ENCODE measurements around the gene METTL26.

The METTL26 gene

DNA sequence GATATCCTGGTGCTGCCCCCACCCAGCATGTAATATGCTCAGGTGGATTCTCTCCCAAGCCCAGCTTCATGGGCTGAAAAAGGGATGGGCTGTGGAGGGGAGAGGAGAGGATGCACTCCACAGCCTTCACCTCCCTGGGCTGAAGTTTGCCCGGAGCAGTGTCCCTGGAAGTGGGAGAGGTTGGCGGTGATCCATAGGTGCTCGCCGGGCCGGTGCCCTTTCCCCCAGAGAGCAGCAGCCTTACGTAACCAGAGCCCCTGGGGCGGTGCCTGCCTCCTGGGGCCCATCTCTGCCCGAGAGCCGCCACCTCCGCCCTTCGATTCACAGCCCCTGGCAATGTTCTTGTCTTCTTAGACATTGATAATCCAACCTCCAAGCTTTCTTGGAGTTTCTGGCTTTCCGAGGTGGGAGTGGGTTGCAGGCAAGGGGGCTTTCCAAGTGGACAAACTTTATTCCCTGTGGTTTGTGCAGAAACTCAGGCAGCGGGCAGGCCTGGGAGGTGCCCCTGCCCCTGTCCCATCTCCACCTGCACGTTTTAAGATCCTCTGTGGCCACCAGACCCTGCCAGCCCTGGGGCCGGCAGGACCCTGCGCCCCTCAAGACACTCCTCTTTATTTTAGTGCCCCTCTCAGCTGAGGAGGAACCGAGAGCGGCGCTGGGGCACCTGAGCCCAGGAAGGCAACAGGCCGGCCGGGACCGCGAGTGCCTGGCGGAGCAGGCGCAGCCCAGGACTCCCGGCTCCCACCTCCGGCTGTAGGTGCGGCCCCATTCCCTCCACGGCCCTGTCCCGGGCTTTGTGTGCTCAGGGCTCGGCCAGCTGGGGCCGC lies 10.0 kb upstream of the METTL26 start:
- TF ChIP-seq POLR2A (IDR thresholded peaks at IDR 0.05; ENCODE audit: low read depth, low read length), result no peak
- DNase-seq (ENCODE audit: insufficient read length, low spot score) (peak; percentile 91), FAIRE-seq (peak; percentile 74)

DNA sequence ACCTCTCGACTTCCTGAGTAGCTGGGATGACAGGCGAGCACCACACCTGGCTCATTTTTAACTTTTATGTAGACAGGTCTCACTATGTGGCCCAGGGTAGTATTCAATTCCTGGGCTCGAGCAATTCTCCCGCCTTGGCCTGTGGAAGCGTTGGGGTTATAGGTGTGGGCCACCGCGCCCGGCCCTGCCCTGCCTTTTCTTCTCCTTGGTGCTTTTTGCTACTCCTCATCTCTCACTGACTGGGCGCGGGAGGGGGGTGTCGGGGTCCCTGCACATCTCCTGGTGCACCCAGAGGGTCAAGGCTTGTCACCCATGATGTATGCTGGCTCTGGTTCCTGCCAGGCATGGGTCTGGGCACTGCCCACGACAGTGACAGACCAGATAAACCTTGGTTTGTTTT lies 8.5 kb upstream of the METTL26 start:
- no peak for FAIRE-seq
- TF ChIP-seq POLR2A (IDR thresholded peaks at IDR 0.05; ENCODE audit: low read depth, low read length), result no peak
- DNase-seq (ENCODE audit: insufficient read length, low spot score), result no peak

DNA sequence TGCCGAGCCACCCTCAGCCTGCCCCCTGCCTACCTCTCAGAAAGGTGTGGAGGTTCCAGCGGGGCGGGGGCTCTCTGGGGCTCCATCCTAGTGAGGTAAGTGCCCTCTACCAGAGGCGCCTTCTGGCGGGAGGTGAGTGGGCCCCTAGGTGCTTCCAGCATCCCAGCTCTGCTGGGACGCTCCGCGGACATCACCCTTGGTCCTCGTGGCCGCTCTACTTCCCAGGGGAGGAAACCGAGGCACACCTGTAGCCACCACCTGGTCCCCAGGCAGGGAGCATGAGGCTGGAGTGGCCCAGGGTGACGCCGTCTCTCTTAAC lies 6.9 kb upstream of the METTL26 start:
- no peak for DNase-seq (ENCODE audit: insufficient read length, low spot score)
- FAIRE-seq, result no peak
- TF ChIP-seq POLR2A (IDR thresholded peaks at IDR 0.05; ENCODE audit: low read depth, low read length), result no peak

DNA sequence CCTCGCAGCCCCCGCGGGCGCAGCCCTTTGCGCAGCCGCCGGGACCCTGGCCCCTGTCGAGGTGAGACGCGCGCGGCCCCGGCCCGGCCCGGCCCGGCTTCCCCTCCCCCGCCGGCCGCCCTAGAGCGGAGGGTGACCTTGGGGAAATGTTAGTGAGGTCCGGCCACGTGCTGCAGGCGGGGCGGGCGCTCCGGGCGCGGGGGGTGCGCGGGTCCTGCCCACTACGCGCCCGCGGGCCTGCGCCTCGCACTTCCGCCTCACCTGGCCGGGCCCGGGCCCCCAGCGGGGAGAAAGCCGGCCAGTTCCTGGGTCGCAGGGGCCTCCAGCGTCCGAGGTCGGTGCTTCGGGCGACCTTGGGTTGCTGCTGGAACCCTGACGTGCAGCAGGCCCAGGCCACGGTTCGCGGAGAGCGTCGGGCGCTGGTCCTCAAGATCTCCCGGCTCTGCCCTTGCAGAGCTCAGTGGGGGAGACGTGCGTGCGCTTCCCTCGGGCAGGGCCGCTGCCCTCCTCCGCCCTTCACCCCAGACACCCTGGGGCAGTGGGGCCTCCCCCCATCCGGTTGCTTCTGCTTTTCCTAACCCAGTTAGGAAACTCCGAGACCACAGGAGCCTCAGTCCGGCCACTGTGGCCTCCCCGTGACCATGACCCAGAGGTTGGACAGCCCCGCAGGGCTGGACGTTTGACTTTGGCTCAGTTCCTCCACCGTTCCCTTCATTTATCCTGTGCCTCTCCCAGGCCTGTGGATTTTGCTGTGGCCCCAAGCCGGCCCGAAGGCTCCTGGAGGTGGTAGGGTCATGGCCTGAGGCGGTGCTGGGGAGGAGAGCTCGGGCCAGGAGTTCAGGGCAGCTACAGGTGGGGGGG lies 6.3 kb upstream of the METTL26 start:
- TF ChIP-seq POLR2A (IDR thresholded peaks at IDR 0.05; ENCODE audit: low read depth, low read length), result no peak
- no peak for DNase-seq (ENCODE audit: insufficient read length, low spot score)
- FAIRE-seq, result no peak

DNA sequence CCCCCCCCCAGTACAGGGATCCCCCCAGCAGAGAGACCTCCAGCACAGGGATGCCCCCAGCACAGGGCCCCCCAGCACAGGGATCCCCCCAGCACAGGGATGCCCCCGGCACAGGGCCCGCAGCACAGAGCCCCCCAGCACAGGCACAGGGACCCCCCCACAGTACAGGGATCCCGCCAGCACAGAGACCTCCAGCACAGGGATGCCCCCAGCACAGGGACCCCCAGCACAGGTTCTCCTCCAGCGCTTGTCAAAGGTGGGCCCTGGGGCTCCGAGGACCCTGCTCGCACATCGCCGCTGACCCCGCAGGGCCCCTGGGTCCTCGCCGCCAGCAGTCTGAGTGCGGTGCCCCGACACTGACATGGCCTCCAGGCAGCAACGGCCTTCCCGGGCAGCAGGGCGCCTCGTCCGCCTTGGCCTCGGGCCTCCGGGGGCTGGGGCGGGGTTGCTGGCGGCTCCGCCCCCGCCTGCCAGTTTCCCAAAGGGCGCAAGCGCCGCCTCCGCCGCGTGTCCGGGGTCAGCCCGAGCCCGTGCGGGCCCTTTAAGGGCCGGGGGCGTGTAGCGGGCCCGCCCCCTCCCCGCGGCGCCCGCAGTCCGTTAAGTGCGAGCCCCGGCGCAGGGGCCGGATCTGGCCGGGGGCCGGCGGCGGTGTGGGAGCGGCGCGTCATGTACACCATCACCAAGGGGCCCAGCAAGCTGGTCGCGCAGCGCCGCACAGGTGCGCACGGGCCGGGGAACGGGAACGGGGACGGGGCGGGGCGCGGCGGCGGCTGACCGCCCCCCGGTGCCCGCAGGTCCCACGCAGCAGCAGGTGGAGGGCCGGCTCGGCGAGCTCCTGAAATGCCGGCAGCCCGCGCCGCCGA lies 5.5 kb upstream of the METTL26 start, which contains the start of gene MCRIP2:
Gene MCRIP2 (plus strand): TSS at position 503 of the 863 bp plus-strand sequence. CDS start 164 bp downstream, at position 667.
- TF ChIP-seq POLR2A (IDR thresholded peaks at IDR 0.05; ENCODE audit: low read depth, low read length), result peak; percentile 95
- DNase-seq (ENCODE audit: insufficient read length, low spot score), result peak; percentile 98
- no peak for FAIRE-seq

DNA sequence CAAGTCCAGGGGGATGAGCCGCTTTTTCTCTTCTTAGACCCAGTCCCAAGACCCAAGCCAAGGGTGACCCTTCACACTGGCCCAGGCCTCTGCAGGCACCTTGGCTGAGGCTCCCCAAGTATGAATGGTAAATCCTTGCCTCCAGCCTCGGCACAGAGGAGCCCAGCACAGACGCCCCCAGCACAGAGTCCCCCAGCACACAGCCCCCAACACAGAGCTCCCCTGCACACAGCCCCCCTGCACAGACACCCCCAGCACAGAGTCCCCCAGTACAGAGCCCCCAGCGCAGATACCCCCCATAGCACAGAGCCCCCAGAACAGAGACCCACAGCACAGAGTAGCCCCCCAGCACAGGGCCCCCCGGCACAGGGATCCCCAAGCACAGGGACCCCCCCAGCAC lies 4.5 kb upstream of the METTL26 start:
- DNase-seq (ENCODE audit: insufficient read length, low spot score) (no peak), FAIRE-seq (no peak)
- no peak for TF ChIP-seq POLR2A (IDR thresholded peaks at IDR 0.05; ENCODE audit: low read depth, low read length)

DNA sequence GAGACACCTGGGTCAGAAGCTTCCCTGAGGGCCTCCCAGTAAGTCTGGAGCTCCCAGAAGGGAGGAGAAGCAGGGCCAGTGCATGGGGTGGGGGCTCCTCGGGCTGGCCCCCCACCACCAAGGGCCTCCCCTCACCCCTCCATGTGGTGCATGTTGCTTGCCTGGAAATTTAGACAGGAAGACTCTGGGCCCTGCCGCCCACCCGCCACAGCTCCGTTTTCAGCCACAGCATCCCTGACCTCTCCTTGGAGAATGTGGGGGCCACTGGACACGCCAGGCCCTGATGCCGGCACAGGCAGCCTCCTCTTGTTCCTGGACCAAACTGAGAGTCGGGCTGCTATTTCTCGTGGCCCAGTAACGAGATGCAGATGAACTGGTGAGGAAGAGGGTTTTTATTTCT lies 2.7 kb upstream of the METTL26 start:
- no peak for FAIRE-seq
- DNase-seq (ENCODE audit: insufficient read length, low spot score), result no peak
- no peak for TF ChIP-seq POLR2A (IDR thresholded peaks at IDR 0.05; ENCODE audit: low read depth, low read length)

DNA sequence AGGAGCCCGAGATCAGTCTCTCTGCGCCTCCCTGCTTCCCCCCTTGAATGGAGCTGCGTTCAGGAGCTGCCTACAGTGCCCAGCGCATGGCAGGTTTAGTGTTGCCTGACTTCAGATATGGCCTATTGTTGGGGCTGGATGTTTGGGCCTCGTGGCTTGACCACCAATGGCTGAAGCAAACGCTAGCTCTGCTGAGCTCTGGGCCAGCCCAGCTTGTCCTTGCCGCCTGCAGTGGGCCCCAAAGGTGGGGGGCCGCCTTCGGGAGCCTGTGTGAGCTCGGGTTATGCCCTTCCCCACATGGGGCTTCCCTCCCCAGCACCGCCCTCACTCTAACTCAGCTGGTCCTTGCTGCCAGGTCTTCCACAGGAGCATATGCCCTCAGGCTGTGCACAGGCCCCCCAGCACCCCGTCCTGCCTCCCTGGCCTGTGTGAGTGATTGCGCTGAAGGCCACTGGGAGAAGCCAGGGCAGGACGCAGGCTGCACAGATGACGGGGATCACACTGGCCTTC lies 2.0 kb upstream of the METTL26 start:
- DNase-seq (ENCODE audit: insufficient read length, low spot score) (no peak), FAIRE-seq (no peak)
- TF ChIP-seq POLR2A (IDR thresholded peaks at IDR 0.05; ENCODE audit: low read depth, low read length), result no peak

DNA sequence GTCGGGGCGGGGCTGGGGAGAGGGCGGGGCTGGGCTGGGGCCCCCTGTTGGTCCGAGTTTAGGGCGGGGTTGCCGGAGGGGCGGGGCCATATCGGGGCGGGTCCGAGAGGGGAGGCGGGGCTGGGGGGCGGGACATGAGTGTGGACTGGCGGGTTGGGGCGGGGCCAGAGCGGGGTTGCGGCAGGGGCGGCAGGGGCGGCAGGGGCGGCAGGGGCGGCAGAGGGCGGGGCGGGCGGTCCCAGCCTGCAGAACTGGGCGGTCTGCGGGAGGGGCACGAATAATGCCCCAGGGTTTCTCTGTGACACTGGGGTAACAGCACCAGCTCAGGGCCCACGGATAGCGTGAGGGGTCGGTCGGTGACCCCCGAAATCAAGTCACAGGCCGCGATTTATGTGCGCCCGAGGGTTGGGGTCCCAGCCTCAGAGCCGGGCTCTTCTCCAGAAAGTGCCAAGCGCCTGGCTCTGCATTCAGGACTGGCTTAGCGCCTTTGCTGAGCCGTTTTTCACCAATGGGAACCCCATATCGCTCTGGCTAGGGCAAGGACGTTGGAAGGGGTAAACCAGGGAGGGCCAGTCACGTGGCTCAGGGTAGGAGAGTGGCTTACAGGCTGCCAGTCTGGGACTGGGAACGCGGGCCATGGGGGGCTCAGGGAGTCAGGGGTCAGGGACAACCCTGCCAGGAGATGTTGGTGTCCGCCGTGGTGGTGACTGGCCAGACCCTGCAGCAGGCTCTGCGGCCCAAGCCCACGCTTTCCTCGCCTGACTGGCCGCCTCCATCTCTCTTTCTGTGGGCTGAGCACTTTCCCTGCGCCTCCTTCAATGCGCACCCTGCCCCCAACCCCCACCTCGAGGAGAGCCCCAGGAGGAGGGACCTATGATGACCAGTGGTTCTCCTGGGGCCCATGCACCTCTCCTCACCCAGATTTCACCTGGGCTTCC lies 1.2 kb upstream of the METTL26 start:
- TF ChIP-seq POLR2A (IDR thresholded peaks at IDR 0.05; ENCODE audit: low read depth, low read length), result no peak
- DNase-seq (ENCODE audit: insufficient read length, low spot score) (peak; percentile 99), FAIRE-seq (no peak)

DNA sequence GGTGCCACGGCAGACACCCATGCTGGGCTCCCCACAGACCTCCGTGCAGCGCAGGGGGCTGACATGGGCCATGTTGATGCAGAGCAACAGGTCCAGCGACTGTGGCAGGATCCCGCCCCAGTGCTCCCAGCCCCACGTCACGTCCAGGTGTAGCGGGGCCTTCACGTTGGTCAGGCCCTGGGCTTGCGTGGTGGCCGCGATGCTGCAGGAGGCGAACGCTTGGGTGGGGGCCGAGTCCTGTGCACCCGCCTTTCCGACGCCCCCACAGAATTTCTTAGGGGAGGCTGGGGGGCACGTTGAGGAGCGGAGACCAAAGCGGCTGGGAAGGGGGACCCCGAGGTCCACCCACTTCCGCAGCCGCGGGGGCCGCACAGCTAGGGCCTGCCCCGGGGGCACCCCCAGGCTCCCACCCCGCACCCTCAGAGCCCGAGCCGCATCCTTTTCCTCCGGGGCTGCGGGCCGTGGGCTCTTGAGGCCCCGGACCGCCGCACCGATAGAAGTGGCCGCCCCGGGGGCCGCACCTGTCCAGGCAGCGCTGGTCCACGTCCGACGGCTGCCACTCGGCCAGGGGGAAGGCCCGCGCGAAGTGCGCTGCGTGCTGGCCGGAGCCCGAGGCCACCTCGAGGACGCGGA lies 416 bp downstream of the METTL26 start:
- FAIRE-seq, result no peak

DNA sequence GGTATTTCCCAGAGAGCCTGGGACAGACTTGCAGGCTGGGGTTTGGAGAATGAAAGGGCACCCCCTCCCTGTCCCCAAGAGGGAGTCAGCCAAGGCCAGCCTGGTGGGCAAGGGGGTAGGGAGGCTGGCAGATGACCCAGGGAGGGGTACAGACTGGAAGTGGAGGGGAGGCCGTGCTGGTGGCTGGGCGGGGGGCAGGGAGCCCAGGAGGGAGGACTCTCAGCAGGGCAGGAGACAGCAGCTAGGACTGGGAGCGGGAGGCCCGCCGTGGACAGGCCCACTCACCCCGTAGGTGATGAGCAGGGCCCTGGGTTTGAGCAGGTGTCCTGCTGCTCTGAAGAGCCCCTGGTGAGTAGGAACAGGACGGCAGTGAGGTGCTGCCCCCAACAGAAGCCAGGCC lies 1.1 kb downstream of the METTL26 start:
- FAIRE-seq, result no peak
- TF ChIP-seq POLR2A (IDR thresholded peaks at IDR 0.05; ENCODE audit: low read depth, low read length), result no peak
- no peak for DNase-seq (ENCODE audit: insufficient read length, low spot score)

More for the DNA sequence above, 416 bp downstream of the METTL26 start:
- no peak for DNase-seq (ENCODE audit: insufficient read length, low spot score)
- TF ChIP-seq POLR2A (IDR thresholded peaks at IDR 0.05; ENCODE audit: low read depth, low read length), result no peak

DNA sequence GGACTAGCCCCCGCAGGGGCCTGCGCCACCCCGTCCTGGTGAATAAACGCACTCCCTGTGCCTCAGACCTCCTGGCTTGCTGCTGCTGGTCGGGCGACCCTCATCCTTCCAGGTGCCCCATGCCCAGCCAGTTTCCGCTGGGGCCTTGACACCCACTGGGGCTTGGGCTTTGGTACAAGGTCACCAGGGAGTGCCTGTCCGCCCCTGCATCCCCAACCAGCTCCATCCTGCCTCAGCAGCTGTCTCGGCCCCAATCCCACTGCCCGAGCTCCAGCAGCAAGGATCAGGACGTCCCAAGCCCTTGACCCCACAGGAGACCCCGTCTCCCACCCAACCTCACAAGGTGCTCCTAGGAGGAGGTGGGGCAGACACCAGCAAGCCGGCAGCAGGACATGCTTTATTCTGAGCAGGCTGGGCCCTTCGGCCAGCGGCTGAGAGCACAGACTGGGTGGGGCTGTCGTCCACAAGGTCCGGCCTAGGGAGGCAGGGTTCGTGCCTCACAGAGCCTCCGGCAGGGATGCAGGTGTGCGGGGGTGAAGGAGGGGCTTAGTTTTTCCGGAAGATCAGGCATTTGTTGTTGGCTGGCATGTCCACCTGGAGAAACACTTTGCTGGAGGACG lies 1.9 kb downstream of the METTL26 start:
- FAIRE-seq, result no peak

More for the DNA sequence above, 1.9 kb downstream of the METTL26 start:
- no peak for DNase-seq (ENCODE audit: insufficient read length, low spot score)
- no peak for TF ChIP-seq POLR2A (IDR thresholded peaks at IDR 0.05; ENCODE audit: low read depth, low read length)
